Upper lobe of right lung (tissue), 1 donor: Measurements from ENCODE around the gene VSTM2B. TPM values are rescaled to one million over a fixed set of nuclear protein-coding genes. Genes with fewer than 3 reads are reported as not detected.
A peak's percentile ranks its signal among the peaks of the same experiment; 100 is the strongest.

Experiments
- ATAC-seq: fragments of 200-7000 bp; cut with Tn5 transposase; one replicate; pipeline ENCODE4 v1.9.1; 2020; ENCODE audit warnings: mild to moderate bottlenecking, moderate library complexity
- DNase-seq: peaks from one replicate; pipeline ENCODE4 v3.0.0-alpha.2; 2020
- H3K27ac ChIP-seq: fragments of 200-600 bp; one replicate; pipeline ENCODE4 v1.8.0; 2022
- H3K27me3 ChIP-seq: fragments of 200-600 bp; one replicate; pipeline ENCODE4 v1.8.0; 2022; ENCODE audit warnings: mild to moderate bottlenecking
- H3K36me3 ChIP-seq: fragments of 200-600 bp; one replicate; pipeline ENCODE4 v1.8.0; 2022
- H3K4me1 ChIP-seq: fragments of 200-600 bp; one replicate; pipeline ENCODE4 v1.8.0; 2022
- H3K4me3 ChIP-seq: fragments of 200-600 bp; one replicate; pipeline ENCODE4 v1.8.0; 2022; ENCODE audit warnings: mild to moderate bottlenecking
- H3K9me3 ChIP-seq: fragments of 200-600 bp; one replicate; pipeline ENCODE4 v1.8.0; 2022
- CTCF ChIP-seq: fragments of 200-600 bp; IDR thresholded peaks from one replicate; pipeline ENCODE4 v1.8.0; 2022; ENCODE audit warnings: antibody characterized with exemption
- intact Hi-C: fragments of 100-400 bp; cut with DNase I; formaldehyde crosslinking; loops from one replicate; pipeline ENCODE4 v1.11.0; 2022
- total RNA-seq: library from RNA; stranded (reverse); fragmentation: NEBNext Ultra II Directional; extraction: Animal tissue kit (Norgen Biotek cat#: 25700); gene quantifications from one replicate; pipeline ENCODE4 v1.2.1, GENCODE V29; 2021
- donor health status: DM: no; HTN: yes; CAD: no; lungs with severe emphysema.

VSTM2B gene
- total RNA-seq, 1 donor from 2014 or later, result not detected

GRCh38 chr19:29497686-29498436 is 27.9 kb upstream of the VSTM2B start:
- DNase-seq (peak; percentile 46), ATAC-seq (no peak)
- H3K4me3 ChIP-seq, result no peak overlapping the region
- no peak overlapping the region for H3K27ac ChIP-seq
- intact Hi-C loops, result no loop called here
- TF ChIP-seq CTCF, result no peak
- H3K4me1 ChIP-seq, result no peaks in the 10 kb centered on the region
- peaks cover 9% of the 10 kb centered on the region for H3K27me3 ChIP-seq
- no peaks in the 10 kb centered on the region for H3K36me3 ChIP-seq
- H3K9me3 ChIP-seq, result no peaks in the 10 kb centered on the region

GRCh38 chr19:29499261-29499920 is 26.4 kb upstream of the VSTM2B start:
- DNase-seq (peak; percentile 46), ATAC-seq (no peak)
- intact Hi-C loops, result no loop called here

GRCh38 chr19:29499921-29500590 is 25.7 kb upstream of the VSTM2B start:
- intact Hi-C loops, result no loop called here
- H3K9me3 ChIP-seq, result no peaks in the 10 kb centered on the region
- DNase-seq, result peak; percentile 22

More at GRCh38 chr19:29499261-29499920, 26.4 kb upstream of the VSTM2B start:
- peaks cover 5% of the 10 kb centered on the region for H3K27me3 ChIP-seq
- TF ChIP-seq CTCF, result no peak
- H3K4me1 ChIP-seq, result no peaks in the 10 kb centered on the region
- no peaks in the 10 kb centered on the region for H3K36me3 ChIP-seq
- no peaks in the 10 kb centered on the region for H3K9me3 ChIP-seq
- H3K4me3 ChIP-seq, result no peak overlapping the region
- no peak overlapping the region for H3K27ac ChIP-seq

GRCh38 chr19:29501816-29502580 is 23.8 kb upstream of the VSTM2B start:
- no peak for TF ChIP-seq CTCF
- H3K9me3 ChIP-seq, result no peaks in the 10 kb centered on the region
- H3K4me3 ChIP-seq, result no peak overlapping the region
- peak; percentile 43 for DNase-seq
- H3K36me3 ChIP-seq, result no peaks in the 10 kb centered on the region
- H3K27me3 ChIP-seq, result peaks cover 5% of the 10 kb centered on the region
- intact Hi-C loops, result no loop called here
- H3K27ac ChIP-seq, result no peak overlapping the region
- ATAC-seq, result no peak
- H3K4me1 ChIP-seq, result no peaks in the 10 kb centered on the region

More at GRCh38 chr19:29499921-29500590, 25.7 kb upstream of the VSTM2B start:
- no peaks in the 10 kb centered on the region for H3K36me3 ChIP-seq
- ATAC-seq, result no peak
- no peak overlapping the region for H3K4me3 ChIP-seq
- H3K4me1 ChIP-seq, result no peaks in the 10 kb centered on the region
- H3K27ac ChIP-seq, result no peak overlapping the region
- TF ChIP-seq CTCF, result no peak
- peaks cover 5% of the 10 kb centered on the region for H3K27me3 ChIP-seq

- peak; percentile 10 for DNase-seq
- Histone ChIP-seq H3K9me3 (no peaks in the 10 kb centered on the region), H3K4me1 (no peaks in the 10 kb centered on the region), H3K27me3 (peaks cover 5% of the 10 kb centered on the region), H3K4me3 (no peak overlapping the region), H3K36me3 (no peaks in the 10 kb centered on the region), H3K27ac (no peak overlapping the region)
- ATAC-seq, result no peak
- intact Hi-C loops, result no loop called here
- no peak for TF ChIP-seq CTCF
Measured at GRCh38 chr19:29502581-29502850, 23.3 kb upstream of the VSTM2B start.
